Measurements from ENCODE around the gene TFEC. TPM values are rescaled to one million over a fixed set of nuclear protein-coding genes. Genes with fewer than 3 reads are reported as not detected.

Gene TFEC
- total RNA-seq, 4 donors from 2014 or later = 1.4 to 5.0 (median 2.5) TPM

- intact Hi-C loops (cut with DNase I) = no loop called here
- Histone ChIP-seq H3K9me3 (no peaks in the 10 kb centered on the region), H3K36me3 (no peaks in the 10 kb centered on the region), H3K27ac (no peak overlapping the region), H3K4me3 (replicated peaks in 1 of 3) (no peak overlapping the region), H3K4me1 (no peaks in the 10 kb centered on the region), H3K27me3 (no peaks in the 10 kb centered on the region)
- DNase-seq = no peak
- no peak for TF ChIP-seq POLR2A (IDR thresholded peaks at IDR 0.05)
- no peak for TF ChIP-seq CTCF (IDR thresholded peaks at IDR 0.05)
- WGBS, 2 donors = 91 to 94% methylated on average over 3 of the region's 3 CpGs
Observed at GRCh38 chr7:116034411-116034810, 3.8 kb upstream of the TFEC start.

DNA sequence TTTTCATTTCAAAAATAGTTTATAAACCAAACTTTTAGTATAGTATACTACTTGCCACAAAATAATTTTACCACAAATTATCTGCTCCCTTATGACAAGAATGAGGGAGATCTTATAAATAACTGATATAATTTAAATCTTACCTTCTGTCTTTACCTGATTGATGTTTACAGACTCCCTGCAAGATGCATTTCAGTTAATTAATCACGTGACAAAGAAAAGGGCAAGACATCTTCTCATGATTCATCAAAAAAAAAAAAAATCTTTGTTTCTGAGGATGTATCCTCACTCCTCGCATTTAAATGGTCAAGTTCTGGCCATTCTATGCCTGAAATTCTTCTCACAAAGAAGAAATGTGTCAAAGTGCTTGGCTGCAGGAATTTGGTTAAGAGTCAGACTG is 2.3 kb upstream of the TFEC start:
- H3K36me3 ChIP-seq = no peaks in the 10 kb centered on the region
- TF ChIP-seq CTCF (IDR thresholded peaks at IDR 0.05) (no peak), POLR2A (IDR thresholded peaks at IDR 0.05) (no peak)
- H3K27ac ChIP-seq = no peak overlapping the region
- no peaks in the 10 kb centered on the region for H3K27me3 ChIP-seq
- H3K4me1 ChIP-seq = no peaks in the 10 kb centered on the region
- no peak for DNase-seq
- no peaks in the 10 kb centered on the region for H3K9me3 ChIP-seq
- 88% methylated on average over 2 of the region's 2 CpGs for WGBS, 2 donors
- intact Hi-C loops (cut with DNase I) = no loop called here
- no peak overlapping the region for H3K4me3 ChIP-seq (replicated peaks in 1 of 3)

DNA sequence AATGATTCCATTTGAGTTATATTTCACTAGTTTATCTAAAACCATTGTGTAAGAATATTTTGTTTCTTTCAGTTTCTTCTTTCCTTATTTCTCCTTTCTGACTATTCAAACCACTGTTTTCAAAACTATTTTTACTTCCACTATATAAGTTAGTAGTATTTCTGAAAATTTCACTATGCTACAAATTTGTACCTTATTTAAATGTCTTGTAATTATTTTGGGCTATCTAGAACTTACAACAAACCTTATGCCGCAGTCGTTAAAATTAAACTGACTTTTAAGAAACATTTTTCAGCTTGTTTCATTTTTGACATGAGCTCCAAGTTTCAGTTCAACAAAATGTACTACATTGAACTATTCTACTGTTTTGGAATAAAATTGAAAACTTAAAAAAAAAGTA is 1.8 kb downstream of the TFEC start:
- H3K9me3 ChIP-seq = no peaks in the 10 kb centered on the region
- no peak for TF ChIP-seq POLR2A (IDR thresholded peaks at IDR 0.05)
- no peak for TF ChIP-seq CTCF (IDR thresholded peaks at IDR 0.05)
- no peaks in the 10 kb centered on the region for H3K27me3 ChIP-seq
- no peak for DNase-seq
- WGBS, 2 donors = 87 to 96% methylated on average over 2 of the region's 2 CpGs
- intact Hi-C loops (cut with DNase I) = no loop called here
- H3K36me3 ChIP-seq = no peaks in the 10 kb centered on the region
- H3K4me1 ChIP-seq = peaks cover 0 to 7% of the 10 kb centered on the region in 2 donors
- H3K4me3 ChIP-seq (replicated peaks in 1 of 3) = no peak overlapping the region
- H3K27ac ChIP-seq = no peak overlapping the region

- H3K9me3 ChIP-seq = no peaks in the 10 kb centered on the region
- no peaks in the 10 kb centered on the region for H3K27me3 ChIP-seq
- TF ChIP-seq CTCF (IDR thresholded peaks at IDR 0.05) = no peak
- TF ChIP-seq POLR2A (IDR thresholded peaks at IDR 0.05) = no peak
- H3K4me1 ChIP-seq = peaks cover 0 to 7% of the 10 kb centered on the region in 2 donors
- H3K4me3 ChIP-seq (replicated peaks in 1 of 3) = no peak overlapping the region
- H3K36me3 ChIP-seq = no peaks in the 10 kb centered on the region
- H3K27ac ChIP-seq = no peak overlapping the region
- 65 to 88% methylated on average over 5 of the region's 5 CpGs for WGBS, 2 donors
- no peak for DNase-seq
- intact Hi-C loops (cut with DNase I) = no loop called here
Observed at GRCh38 chr7:116027786-116028185, 2.8 kb downstream of the TFEC start.

GRCh38 chr7:116024826-116025809 is 5.4 kb downstream of the TFEC start:
- no peak for DNase-seq
- peak overlapping the region in 1 of 3 donors; percentile 41 for H3K27ac ChIP-seq

More at GRCh38 chr7:116024826-116025809, 5.4 kb downstream of the TFEC start:
- no peaks in the 10 kb centered on the region for H3K9me3 ChIP-seq
- no peak overlapping the region for H3K4me3 ChIP-seq (replicated peaks in 1 of 3)
- TF ChIP-seq CTCF (IDR thresholded peaks at IDR 0.05) (no peak), POLR2A (IDR thresholded peaks at IDR 0.05) (no peak)
- H3K36me3 ChIP-seq = no peaks in the 10 kb centered on the region
- H3K4me1 ChIP-seq = peaks cover 0 to 7% of the 10 kb centered on the region in 2 donors
- intact Hi-C loops (cut with DNase I) = no loop called here
- 75 to 78% methylated on average over 1 of the region's 1 CpG for WGBS, 2 donors
- no peaks in the 10 kb centered on the region for H3K27me3 ChIP-seq
